Measurements from ENCODE around the gene SEC24D.
A peak's percentile ranks its signal among the peaks of the same experiment; 100 is the strongest.

The SEC24D gene

DNA sequence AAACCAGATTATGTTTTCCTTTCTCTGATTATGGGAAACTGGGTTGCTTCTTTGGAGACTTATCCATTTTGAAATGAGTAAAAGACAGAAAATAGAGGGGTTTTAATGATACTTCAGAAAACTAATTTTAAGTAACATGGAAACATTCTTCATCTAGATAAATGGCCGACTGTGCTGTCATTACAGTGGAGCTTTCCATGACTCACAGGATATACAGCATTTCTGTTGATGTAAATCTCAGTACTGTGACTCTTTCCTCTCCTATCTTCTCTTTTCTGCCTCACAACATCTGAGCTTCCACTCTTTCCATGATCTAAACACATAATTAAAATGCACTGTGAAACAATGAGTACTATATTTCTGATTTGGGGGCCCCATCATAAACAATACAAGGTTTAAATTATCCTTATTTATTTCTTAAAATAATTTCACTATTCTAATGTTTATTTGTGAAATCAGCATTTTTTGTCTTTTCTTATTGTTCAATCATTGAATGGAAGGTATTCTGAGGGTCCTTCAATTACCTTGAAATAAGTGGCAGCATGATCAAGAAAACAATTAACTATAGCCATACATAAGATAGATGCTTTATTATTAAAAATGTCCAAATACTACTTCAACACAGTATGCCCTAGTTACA is 19.3 kb downstream of the SEC24D start:
- H3K9ac ChIP-seq (ENCODE audit: low read length), result no peak overlapping the region
- WGBS, result 0% methylated on average over 1 of the region's 1 CpG
- H3K4me2 ChIP-seq (ENCODE audit: low read length, poor library complexity, severe bottlenecking), result no peak overlapping the region
- H3K23ac ChIP-seq (ENCODE audit: low read length in 2 of 2), result no peak overlapping the region
- H2BK12ac ChIP-seq (ENCODE audit: low read length in 2 of 2), result no peak overlapping the region
- peak; percentile 81 for DNase-seq
- no peak overlapping the region for H2AK5ac ChIP-seq (ENCODE audit: low read length, severe bottlenecking)
- H3K27me3 ChIP-seq (ENCODE audit: control insufficient read depth in 1 of 2, insufficient read depth in 1 of 2, low read length in 2 of 2), result no peaks in the 10 kb centered on the region
- no peak overlapping the region for H3K4ac ChIP-seq (ENCODE audit: low read depth in 1 of 2, low read length in 2 of 2)
- no peak overlapping the region for H3K18ac ChIP-seq (ENCODE audit: low read depth in 1 of 2, low read length in 2 of 2)
- H2BK120ac ChIP-seq (ENCODE audit: low read depth, low read length), result no peak overlapping the region
- H2BK15ac ChIP-seq (ENCODE audit: low read depth, poor library complexity, severe bottlenecking), result no peak overlapping the region
- H3K79me1 ChIP-seq (replicated peaks; ENCODE audit: low read length, poor library complexity, severe bottlenecking), result peaks cover 23% of the 10 kb centered on the region
- H3K36me3 ChIP-seq (ENCODE audit: control insufficient read depth in 1 of 2, insufficient read depth in 2 of 2, low read depth in 1 of 2, low read length in 2 of 2), result peaks cover 39 to 69% of the 10 kb centered on the region in 2 experiments
- H3K4me1 ChIP-seq (ENCODE audit: control insufficient read depth, insufficient read depth, low read depth, low read length), result peaks cover 2% of the 10 kb centered on the region
- no peak overlapping the region for H3K4me3 ChIP-seq (ENCODE audit: insufficient read depth in 1 of 2, low read depth in 1 of 2, low read length in 2 of 2)
- H4K8ac ChIP-seq (ENCODE audit: low read length), result no peak overlapping the region
- H3K27ac ChIP-seq (ENCODE audit: low read length, poor library complexity, severe bottlenecking), result no peak overlapping the region
- H3K9me3 ChIP-seq (ENCODE audit: control insufficient read depth, low read length), result no peaks in the 10 kb centered on the region
- no peak overlapping the region for H2BK5ac ChIP-seq (ENCODE audit: low read depth, low read length, poor library complexity, severe bottlenecking)
- no peak overlapping the region for H4K91ac ChIP-seq (ENCODE audit: low read length)
- H3K14ac ChIP-seq (ENCODE audit: low read length in 2 of 2), result no peak overlapping the region
- no peak overlapping the region for H2AFZ ChIP-seq (ENCODE audit: low read depth, low read length)

DNA sequence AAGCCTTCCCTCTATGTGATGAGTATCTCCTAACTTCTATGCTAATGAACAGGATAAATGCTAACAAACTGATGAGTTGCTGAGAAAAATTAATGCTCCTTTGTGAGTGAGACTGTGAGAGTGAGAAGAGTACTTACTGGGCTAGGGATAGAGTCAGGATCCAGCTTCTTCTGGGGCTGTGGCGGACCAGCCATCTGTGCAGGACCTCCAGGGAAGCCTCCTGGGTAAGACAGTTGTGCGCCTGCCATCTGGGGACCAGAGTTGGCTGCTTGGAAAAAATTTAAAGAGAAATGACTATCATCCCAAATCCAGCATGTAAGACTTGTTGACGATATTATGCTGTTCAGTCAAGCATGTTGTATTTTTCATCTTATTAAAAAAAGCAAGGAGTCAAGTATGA is 21.0 kb downstream of the SEC24D start:
- H3K27ac ChIP-seq (ENCODE audit: low read length, poor library complexity, severe bottlenecking), result no peak overlapping the region
- H3K4ac ChIP-seq (ENCODE audit: low read depth in 1 of 2, low read length in 2 of 2), result no peak overlapping the region
- H3K9ac ChIP-seq (ENCODE audit: low read length), result no peak overlapping the region
- no peak overlapping the region for H2AK5ac ChIP-seq (ENCODE audit: low read length, severe bottlenecking)
- H3K9me3 ChIP-seq (ENCODE audit: control insufficient read depth, low read length), result no peaks in the 10 kb centered on the region
- H2AFZ ChIP-seq (ENCODE audit: low read depth, low read length), result no peak overlapping the region
- 96% methylated on average over 2 of the region's 3 CpGs for WGBS
- no peak overlapping the region for H4K91ac ChIP-seq (ENCODE audit: low read length)
- no peak overlapping the region for H3K18ac ChIP-seq (ENCODE audit: low read depth in 1 of 2, low read length in 2 of 2)
- no peaks in the 10 kb centered on the region for H3K27me3 ChIP-seq (ENCODE audit: control insufficient read depth in 1 of 2, insufficient read depth in 1 of 2, low read length in 2 of 2)
- H3K36me3 ChIP-seq (ENCODE audit: control insufficient read depth in 1 of 2, insufficient read depth in 2 of 2, low read depth in 1 of 2, low read length in 2 of 2), result peaks cover 37 to 81% of the 10 kb centered on the region in 2 experiments
- no peak overlapping the region for H2BK120ac ChIP-seq (ENCODE audit: low read depth, low read length)
- H3K4me1 ChIP-seq (ENCODE audit: control insufficient read depth, insufficient read depth, low read depth, low read length), result no peaks in the 10 kb centered on the region
- peaks cover 25% of the 10 kb centered on the region for H3K79me1 ChIP-seq (replicated peaks; ENCODE audit: low read length, poor library complexity, severe bottlenecking)
- no peak overlapping the region for H2BK12ac ChIP-seq (ENCODE audit: low read length in 2 of 2)
- no peak overlapping the region for H3K4me2 ChIP-seq (ENCODE audit: low read length, poor library complexity, severe bottlenecking)
- no peak overlapping the region for H3K4me3 ChIP-seq (ENCODE audit: insufficient read depth in 1 of 2, low read depth in 1 of 2, low read length in 2 of 2)
- H2BK15ac ChIP-seq (ENCODE audit: low read depth, poor library complexity, severe bottlenecking), result no peak overlapping the region
- H3K14ac ChIP-seq (ENCODE audit: low read length in 2 of 2), result no peak overlapping the region
- H2BK5ac ChIP-seq (ENCODE audit: low read depth, low read length, poor library complexity, severe bottlenecking), result no peak overlapping the region
- no peak for DNase-seq
- no peak overlapping the region for H3K23ac ChIP-seq (ENCODE audit: low read length in 2 of 2)
- H4K8ac ChIP-seq (ENCODE audit: low read length), result no peak overlapping the region

DNA sequence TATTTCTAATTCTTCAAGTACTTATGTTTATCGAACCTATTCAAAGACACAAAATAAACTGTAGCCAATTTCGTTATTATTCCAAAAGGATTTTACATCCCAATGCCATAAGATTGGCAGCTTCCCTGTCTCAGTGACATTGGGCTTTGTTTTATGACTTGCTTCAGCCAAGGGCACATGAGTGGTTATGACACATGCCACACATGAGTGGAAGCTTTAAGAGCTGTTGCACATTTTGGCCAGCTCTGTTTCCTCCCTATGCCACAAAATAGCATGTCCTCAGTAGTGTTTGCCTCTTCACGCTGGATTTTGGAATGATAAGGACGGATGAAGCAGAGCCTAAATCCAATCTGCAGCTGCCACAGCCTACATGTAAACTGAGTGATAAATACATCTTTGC is 21.9 kb downstream of the SEC24D start:
- DNase-seq, result no peak
- H3K36me3 ChIP-seq (ENCODE audit: control insufficient read depth in 1 of 2, insufficient read depth in 2 of 2, low read depth in 1 of 2, low read length in 2 of 2), result peaks cover 41 to 89% of the 10 kb centered on the region in 2 experiments
- H3K14ac ChIP-seq (ENCODE audit: low read length in 2 of 2), result no peak overlapping the region
- H3K4ac ChIP-seq (ENCODE audit: low read depth in 1 of 2, low read length in 2 of 2), result no peak overlapping the region
- H3K4me2 ChIP-seq (ENCODE audit: low read length, poor library complexity, severe bottlenecking), result no peak overlapping the region
- no peak overlapping the region for H3K9ac ChIP-seq (ENCODE audit: low read length)
- no peaks in the 10 kb centered on the region for H3K9me3 ChIP-seq (ENCODE audit: control insufficient read depth, low read length)
- no peak overlapping the region for H2AFZ ChIP-seq (ENCODE audit: low read depth, low read length)
- 95% methylated on average over 4 of the region's 4 CpGs for WGBS
- H4K8ac ChIP-seq (ENCODE audit: low read length), result no peak overlapping the region
- no peak overlapping the region for H2BK120ac ChIP-seq (ENCODE audit: low read depth, low read length)
- no peaks in the 10 kb centered on the region for H3K4me1 ChIP-seq (ENCODE audit: control insufficient read depth, insufficient read depth, low read depth, low read length)
- no peak overlapping the region for H4K91ac ChIP-seq (ENCODE audit: low read length)
- no peak overlapping the region for H3K27ac ChIP-seq (ENCODE audit: low read length, poor library complexity, severe bottlenecking)
- H2BK12ac ChIP-seq (ENCODE audit: low read length in 2 of 2), result no peak overlapping the region
- no peak overlapping the region for H3K23ac ChIP-seq (ENCODE audit: low read length in 2 of 2)
- H3K18ac ChIP-seq (ENCODE audit: low read depth in 1 of 2, low read length in 2 of 2), result no peak overlapping the region
- H2AK5ac ChIP-seq (ENCODE audit: low read length, severe bottlenecking), result no peak overlapping the region
- no peak overlapping the region for H3K4me3 ChIP-seq (ENCODE audit: insufficient read depth in 1 of 2, low read depth in 1 of 2, low read length in 2 of 2)
- H3K79me1 ChIP-seq (replicated peaks; ENCODE audit: low read length, poor library complexity, severe bottlenecking), result peaks cover 28% of the 10 kb centered on the region
- no peak overlapping the region for H2BK5ac ChIP-seq (ENCODE audit: low read depth, low read length, poor library complexity, severe bottlenecking)
- H2BK15ac ChIP-seq (ENCODE audit: low read depth, poor library complexity, severe bottlenecking), result no peak overlapping the region
- H3K27me3 ChIP-seq (ENCODE audit: control insufficient read depth in 1 of 2, insufficient read depth in 1 of 2, low read length in 2 of 2), result no peaks in the 10 kb centered on the region

DNA sequence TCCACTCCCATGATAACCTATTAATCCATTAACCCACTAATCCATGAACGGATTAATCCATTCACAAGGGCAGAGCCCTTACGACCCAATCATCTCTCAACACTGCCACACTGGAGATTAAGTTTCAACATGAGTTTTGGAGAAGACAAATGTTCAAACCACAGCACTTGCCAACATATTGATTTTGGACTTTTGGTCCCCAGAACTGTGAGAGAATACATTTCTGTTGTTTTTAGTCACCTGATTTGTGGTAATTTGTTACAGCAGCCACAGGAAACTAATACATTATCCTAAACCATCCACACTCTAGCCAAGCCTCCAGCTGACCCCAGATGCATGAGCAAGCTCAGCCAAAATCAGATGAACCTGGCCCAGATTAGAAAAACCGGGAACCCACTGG is 22.4 kb downstream of the SEC24D start:
- H3K4me1 ChIP-seq (ENCODE audit: control insufficient read depth, insufficient read depth, low read depth, low read length), result no peaks in the 10 kb centered on the region
- DNase-seq, result no peak

More for the DNA sequence above, 22.4 kb downstream of the SEC24D start:
- Histone ChIP-seq H2AK5ac (ENCODE audit: low read length, severe bottlenecking) (no peak overlapping the region), H2BK12ac (ENCODE audit: low read length in 2 of 2) (no peak overlapping the region), H4K8ac (ENCODE audit: low read length) (no peak overlapping the region), H3K9me3 (ENCODE audit: control insufficient read depth, low read length) (no peaks in the 10 kb centered on the region), H3K18ac (ENCODE audit: low read depth in 1 of 2, low read length in 2 of 2) (no peak overlapping the region), H3K23ac (ENCODE audit: low read length in 2 of 2) (peak overlapping the region in 1 of 2 experiments; percentile 84), H3K9ac (ENCODE audit: low read length) (no peak overlapping the region), H4K91ac (ENCODE audit: low read length) (no peak overlapping the region), H3K36me3 (ENCODE audit: control insufficient read depth in 1 of 2, insufficient read depth in 2 of 2, low read depth in 1 of 2, low read length in 2 of 2) (peaks cover 41 to 92% of the 10 kb centered on the region in 2 experiments), H3K79me1 (replicated peaks; ENCODE audit: low read length, poor library complexity, severe bottlenecking) (peaks cover 28% of the 10 kb centered on the region), H2BK15ac (ENCODE audit: low read depth, poor library complexity, severe bottlenecking) (no peak overlapping the region), H2AFZ (ENCODE audit: low read depth, low read length) (no peak overlapping the region), H2BK5ac (ENCODE audit: low read depth, low read length, poor library complexity, severe bottlenecking) (no peak overlapping the region), H3K27ac (ENCODE audit: low read length, poor library complexity, severe bottlenecking) (no peak overlapping the region), H3K14ac (ENCODE audit: low read length in 2 of 2) (no peak overlapping the region), H3K27me3 (ENCODE audit: control insufficient read depth in 1 of 2, insufficient read depth in 1 of 2, low read length in 2 of 2) (no peaks in the 10 kb centered on the region), H3K4me3 (ENCODE audit: insufficient read depth in 1 of 2, low read depth in 1 of 2, low read length in 2 of 2) (no peak overlapping the region), H3K4me2 (ENCODE audit: low read length, poor library complexity, severe bottlenecking) (no peak overlapping the region), H2BK120ac (ENCODE audit: low read depth, low read length) (no peak overlapping the region), H3K4ac (ENCODE audit: low read depth in 1 of 2, low read length in 2 of 2) (no peak overlapping the region)
- WGBS, result 100% methylated on average over 3 of the region's 3 CpGs

Data from mesenchymal stem cell (in vitro differentiated cells and primary cell).